GM19238 (cell line): ENCODE measurements around the gene BMPER.

Source experiments
- DNase-seq: peaks from one replicate; pipeline ENCODE4 v3.0.0; 2011; ENCODE audit warnings: low spot score; ENCODE audit not compliant: insufficient read length

Gene BMPER

DNA sequence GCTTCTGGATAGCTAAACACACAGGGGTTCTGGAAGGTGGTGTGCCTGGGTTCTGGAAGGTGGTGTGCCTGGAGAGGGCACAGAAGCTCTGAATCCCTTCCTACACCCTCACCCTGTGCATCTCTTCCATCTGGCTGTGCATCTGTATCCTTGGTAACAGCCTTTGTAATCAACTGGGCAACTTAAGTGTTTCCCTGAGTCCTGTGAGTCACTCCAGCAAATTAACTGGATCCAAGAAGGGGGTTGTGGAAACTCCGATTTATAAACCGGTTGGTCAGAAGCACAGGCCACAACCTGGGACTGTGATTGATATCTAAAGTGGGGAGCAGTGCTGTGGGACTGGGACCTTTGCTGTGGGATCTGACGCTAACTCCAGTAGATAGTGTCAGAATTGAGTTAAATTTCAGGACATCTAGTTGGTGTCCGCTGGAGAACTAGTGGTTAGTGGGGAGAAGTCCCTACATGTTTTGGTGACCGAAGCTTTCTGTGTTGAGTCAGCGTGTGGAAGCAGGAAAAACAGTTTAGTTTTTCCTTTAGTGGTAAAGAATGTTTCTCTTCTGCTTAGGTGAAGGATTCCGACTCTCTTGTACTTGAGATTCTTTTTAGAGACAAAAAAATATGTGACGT is 228.1 kb downstream of the BMPER start:
- DNase-seq = no peak

GRCh38 chr7:34133983-34134782 is 228.8 kb downstream of the BMPER start:
- peak; percentile 4 for DNase-seq

DNA sequence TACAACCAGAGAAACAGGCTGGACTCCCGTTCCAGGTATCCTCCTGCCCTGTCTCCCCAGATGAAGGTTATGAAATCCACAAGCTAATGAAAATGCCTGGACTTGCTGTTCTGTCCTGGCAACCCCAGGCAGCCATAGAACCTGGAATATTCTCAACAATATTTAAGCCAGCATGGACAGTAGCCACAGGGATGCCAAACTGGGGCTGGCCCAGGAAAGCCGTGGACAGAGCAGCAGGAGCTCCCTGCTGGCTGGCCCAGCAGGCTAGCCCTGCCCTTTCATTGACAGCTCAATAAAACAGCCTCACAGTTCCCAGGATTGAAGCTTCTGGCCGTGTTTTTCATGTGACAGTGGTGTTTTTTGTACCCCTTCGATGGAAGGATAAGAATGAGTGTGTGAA is 230.6 kb downstream of the BMPER start:
- no peak for DNase-seq

DNA sequence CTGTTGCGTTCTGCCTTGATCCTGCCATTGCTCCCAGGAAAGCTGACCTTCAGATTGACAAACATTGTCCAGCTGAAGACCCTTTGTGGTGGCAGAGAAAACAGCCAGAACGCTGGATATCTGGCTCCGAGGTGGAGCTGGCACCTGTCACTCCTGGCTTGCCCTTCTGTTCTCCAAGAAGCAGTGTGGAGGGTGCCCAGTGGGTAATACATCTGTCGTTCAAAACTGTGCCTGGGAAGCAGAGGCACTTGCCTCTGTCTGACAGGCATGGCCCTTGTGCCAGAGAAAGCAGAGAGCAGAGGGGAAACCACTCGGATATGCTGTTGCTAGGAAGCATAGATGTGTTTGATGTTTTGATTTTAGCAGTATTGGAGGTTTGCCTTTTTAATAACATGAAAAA is 231.4 kb downstream of the BMPER start:
- no peak for DNase-seq

GRCh38 chr7:34137176-34137575 is 231.8 kb downstream of the BMPER start:
- no peak for DNase-seq

DNA sequence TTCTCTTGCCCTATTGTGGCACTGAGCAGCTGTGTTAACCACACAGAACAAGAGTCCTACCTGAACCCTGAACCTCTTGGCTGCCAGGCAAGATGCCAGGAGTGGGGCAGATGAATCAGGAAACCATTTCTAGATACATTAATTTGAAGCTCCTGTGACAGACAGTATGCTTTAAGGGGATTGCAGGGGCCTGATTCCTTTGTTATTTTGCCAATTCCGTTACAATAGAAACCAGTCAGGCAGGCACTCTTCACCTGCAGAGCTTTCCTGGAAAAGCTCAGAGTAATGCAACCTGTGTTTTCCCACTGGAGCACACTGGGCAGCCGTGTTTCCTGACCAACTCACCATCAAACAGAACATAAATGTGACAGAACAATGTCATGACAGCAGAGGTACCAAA is 233.1 kb downstream of the BMPER start:
- DNase-seq = no peak

DNA sequence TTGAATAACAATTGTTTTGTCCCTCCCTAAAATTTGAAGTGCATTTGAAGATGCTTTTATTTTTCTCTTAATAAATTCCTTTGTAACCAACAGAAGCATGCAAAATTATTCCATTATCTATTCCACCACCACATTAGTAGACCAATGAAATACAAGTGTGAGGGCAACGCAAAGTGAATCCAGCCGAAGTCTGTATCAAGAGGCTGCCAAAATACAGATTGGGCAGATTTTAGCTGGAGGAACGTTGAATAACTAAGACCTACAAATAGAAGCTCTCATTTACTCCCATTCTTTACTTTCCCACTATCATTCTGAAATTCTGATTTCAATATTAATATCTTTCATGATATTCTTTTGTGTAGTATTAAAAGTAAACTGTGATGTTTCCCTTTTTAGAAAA is 233.7 kb downstream of the BMPER start:
- DNase-seq = no peak

GRCh38 chr7:34140066-34140465 is 234.7 kb downstream of the BMPER start:
- DNase-seq = no peak

DNA sequence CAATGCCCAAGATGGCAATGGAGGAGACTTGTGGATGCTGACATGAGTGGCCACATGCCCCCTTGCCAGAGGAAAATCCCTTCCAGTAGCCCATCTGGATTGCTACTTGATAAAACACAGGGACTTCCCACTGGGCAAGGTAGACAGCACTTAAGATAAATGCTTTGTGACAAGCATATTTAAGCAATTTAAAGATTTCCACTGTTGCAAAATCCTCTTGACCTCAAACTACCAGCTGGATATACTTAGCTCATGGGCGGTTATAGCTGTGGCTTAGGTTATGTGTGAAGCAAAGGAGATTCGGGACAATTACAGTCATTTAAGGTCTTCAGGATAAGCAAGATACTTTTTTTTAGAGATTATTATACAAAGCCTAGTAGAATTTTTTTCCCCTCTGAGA is 238.1 kb downstream of the BMPER start:
- no peak for DNase-seq

- DNase-seq = no peak
Observed at GRCh38 chr7:34145603-34146002, 240.3 kb downstream of the BMPER start.

DNA sequence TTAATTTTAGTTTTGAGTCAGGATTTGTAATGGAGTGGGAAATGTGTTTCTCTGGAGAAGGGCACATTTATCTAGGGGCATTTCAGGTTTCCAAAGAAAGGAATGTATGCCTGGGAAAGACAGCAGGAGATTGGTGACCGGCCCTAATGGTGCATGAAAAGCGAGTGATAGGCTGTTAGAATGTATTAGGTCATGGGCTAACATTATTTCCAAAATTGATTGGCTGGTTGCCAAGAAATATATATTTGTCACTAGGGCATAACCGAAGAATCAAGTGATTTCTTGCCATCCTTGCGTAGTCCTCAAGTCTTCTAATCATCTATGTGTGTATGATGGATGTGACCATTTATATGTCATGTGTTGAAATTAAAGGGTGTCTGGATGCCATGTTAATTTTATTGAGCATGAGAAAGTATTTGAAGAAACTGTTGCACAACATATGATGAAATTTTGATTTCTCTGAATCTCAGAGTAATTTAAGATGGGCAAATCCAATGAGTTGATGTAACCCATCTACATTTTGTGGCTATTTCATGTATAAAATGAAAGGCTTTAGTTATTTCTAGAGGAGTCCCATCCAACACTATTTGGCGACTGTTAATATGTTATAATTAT is 248.4 kb downstream of the BMPER start:
- no peak for DNase-seq

DNA sequence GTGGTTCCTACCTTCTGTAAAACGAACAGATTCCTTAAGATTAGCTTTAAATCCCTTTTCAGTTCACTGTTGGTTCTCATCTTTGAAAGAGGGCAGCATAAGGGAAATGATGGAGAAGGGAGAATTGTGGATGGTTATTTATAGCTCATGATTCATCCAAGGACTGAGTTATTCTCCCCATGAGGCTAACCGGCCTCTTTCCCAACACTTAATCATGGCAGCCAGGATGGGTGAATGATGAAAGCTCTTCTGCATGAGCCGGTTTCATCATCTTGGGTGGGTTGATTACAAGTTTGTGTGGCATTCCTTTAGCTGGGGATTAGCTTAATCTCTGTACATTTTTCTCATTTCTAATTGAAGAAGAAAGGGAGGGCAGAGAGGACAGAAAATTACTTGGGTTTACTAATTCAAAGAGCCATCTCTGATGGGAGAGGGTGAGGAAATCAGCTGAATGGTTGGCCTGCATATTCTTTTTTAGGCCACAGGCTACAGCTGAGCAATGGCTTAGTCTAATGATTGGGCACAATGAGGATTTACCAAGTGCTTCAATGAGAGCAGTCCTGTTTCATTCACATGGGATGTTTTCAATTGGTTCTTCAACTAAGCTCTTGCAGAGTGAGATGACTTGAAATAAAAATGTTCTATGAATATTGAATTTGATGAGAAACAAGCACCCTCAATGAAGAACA is 250.0 kb downstream of the BMPER start:
- DNase-seq = no peak

GRCh38 chr7:34156336-34156735 is 251.0 kb downstream of the BMPER start:
- no peak for DNase-seq

DNA sequence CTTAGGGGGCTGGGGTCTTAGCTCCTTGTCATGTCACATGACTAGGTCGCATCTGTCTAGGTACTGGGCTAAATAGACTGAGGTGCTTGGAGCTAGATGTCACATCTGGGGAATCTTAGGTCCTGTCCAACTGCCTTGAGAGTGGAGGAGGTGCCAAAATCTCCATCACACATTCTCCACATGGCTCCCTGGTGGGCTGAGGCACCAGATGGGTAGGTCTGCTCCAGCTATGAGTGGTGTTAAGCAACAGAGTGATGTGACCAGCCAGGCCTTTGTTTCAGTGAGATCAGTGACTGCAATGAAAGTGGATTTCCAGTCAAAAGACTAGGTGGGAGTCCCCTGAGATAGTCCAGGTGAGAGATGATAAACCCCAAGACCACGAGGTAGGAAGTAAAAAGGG is 251.8 kb downstream of the BMPER start:
- no peak for DNase-seq

DNA sequence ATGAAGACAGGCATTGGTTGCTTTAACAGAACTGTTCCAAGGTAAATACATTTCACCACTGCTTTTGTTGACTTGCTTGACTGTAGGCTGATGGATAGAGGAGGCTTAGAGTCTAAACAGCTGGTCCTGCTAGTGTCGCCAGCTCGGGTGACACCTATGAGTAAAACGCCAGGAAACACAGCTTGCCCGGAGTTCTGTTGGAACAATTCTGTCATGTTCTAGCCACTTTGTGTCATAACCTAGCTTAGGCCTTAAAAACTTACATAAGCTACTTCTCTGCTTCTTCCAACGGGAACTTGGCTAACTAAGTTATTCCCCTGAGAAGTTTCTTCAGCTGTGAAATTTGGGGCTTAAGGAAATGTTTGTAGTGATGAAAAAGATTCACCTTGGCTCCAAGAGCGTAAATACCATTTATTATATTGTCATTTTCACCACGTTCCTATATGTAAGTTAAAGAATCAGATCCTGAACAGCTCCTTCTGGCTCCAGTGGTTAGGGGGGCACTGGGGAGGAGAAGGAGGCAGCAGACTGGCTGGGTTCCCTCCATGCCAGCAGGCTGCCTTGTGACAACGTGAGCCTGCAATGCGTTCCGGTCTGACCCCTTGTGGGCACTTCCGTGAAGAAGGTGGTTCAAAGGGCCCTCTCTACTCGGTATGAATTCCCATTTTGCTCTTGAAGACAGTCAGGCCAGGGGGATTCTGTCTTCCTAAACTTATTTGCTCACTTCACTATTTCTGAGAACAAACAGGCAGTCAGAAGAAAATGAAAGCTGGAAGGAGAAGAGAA is 253.2 kb downstream of the BMPER start:
- DNase-seq = no peak

GRCh38 chr7:34160261-34160752 is 255.0 kb downstream of the BMPER start:
- DNase-seq = no peak

DNA sequence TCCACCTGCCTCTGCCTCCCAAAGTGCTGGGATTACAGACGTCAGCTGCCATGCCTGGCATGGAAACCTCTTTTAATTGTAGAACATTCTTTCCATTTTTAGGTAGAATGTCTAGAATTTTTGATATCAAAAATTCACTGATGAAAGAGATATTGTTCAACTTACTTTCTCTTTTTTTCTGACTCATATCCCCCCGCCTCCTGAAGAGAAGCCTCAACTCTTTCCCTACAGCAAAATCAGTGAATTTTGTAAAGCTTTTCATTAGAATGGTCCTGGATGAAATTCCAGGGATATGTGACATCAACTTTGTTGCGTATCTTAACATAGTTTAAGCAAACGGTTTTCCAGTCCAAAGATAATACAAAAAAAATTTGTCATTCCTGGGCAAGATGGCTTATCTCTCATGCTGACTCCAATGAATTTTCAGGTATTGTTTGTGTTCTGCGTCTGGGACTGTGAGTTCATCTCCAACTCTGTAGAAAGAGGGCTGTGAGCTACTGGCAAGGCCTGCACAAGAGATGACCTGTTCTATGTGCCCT is 256.8 kb downstream of the BMPER start:
- no peak for DNase-seq

DNA sequence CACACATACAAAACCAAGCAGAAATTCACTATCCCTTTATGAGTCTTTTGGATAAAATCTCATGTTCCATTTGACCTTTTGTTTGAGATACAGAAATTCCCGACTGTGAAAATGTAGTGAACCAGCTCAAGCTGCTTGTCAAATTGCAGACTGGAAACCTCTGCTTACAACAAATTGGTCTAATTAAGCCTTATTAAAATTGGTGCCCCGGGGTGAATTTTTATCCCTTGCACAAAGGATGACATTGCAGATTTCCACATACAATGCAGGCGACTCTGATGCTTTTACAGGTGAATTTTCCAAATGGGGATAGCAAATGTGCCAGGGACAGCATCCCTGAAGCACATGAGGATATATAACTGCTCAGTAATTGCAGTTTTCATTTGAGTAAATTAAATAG is 257.3 kb downstream of the BMPER start:
- DNase-seq = no peak

GRCh38 chr7:34163956-34164355 is 258.6 kb downstream of the BMPER start:
- no peak for DNase-seq

- DNase-seq = no peak
Observed at GRCh38 chr7:34165466-34165865, 260.1 kb downstream of the BMPER start.
